Urinary bladder (tissue), 4 donors: ENCODE data around the gene PTPRN2. TPM values are rescaled to one million over a fixed set of nuclear protein-coding genes. Genes with fewer than 3 reads are reported as not detected.
A peak's percentile ranks its signal among the peaks of the same experiment; 100 is the strongest.

Experiments used
- DNase-seq: peaks from one replicate; pipeline ENCODE4 v3.0.0-alpha.2; 2015; ENCODE audit errors: extremely low spot score
- H3K27ac ChIP-seq: one replicate; pipeline ENCODE4 v1.5.1; 2013; ENCODE audit warnings: low read depth, mild to moderate bottlenecking, moderate library complexity
- H3K36me3 ChIP-seq: one replicate; pipeline ENCODE4 v1.6.1; 2013; ENCODE audit warnings: mild to moderate bottlenecking, moderate library complexity; ENCODE audit not compliant: insufficient read depth
- H3K4me1 ChIP-seq: one replicate; pipeline ENCODE4 v1.6.1; 2013; ENCODE audit warnings: mild to moderate bottlenecking, moderate library complexity; ENCODE audit not compliant: insufficient read depth
- H3K4me3 ChIP-seq: one replicate; pipeline ENCODE4 v1.5.1; 2013; ENCODE audit warnings: low read depth, low read length
- WGBS: extraction: QIAGEN DNeasy Blood & Tissue Kit; methylation state at CpG from one replicate; pipeline ENCODE4 v1.1.7; 2013; 5-methylcytosine and 5-hydroxymethylcytosine counted together
- polyA plus RNA-seq: library from polyadenylated mRNA; stranded (reverse); fragments of 200-250 nt; gene quantifications from one replicate; pipeline ENCODE4 v1.2.3, GENCODE V29; 2013
- total RNA-seq: library from RNA; depleted of rRNA; stranded (reverse); fragments of >200 nt; gene quantifications from one replicate; pipeline ENCODE4 v1.2.3, GENCODE V29; 2014
- donor health status: healthy with polysubstance abuse.
- donor health status: healthy.

The PTPRN2 gene
- total and polyA plus RNA-seq, 2 donors: 2.8 to 4.4 TPM

- 80% methylated on average over 12 of the region's 12 CpGs for WGBS
- H3K36me3 ChIP-seq: no peaks in the 10 kb centered on the region
- no peak overlapping the region for H3K27ac ChIP-seq
- DNase-seq: no peak
- no peak overlapping the region for H3K4me3 ChIP-seq
- no peaks in the 10 kb centered on the region for H3K4me1 ChIP-seq
Observed at GRCh38 chr7:158008267-158008666, 579.4 kb downstream of the PTPRN2 start.

DNA sequence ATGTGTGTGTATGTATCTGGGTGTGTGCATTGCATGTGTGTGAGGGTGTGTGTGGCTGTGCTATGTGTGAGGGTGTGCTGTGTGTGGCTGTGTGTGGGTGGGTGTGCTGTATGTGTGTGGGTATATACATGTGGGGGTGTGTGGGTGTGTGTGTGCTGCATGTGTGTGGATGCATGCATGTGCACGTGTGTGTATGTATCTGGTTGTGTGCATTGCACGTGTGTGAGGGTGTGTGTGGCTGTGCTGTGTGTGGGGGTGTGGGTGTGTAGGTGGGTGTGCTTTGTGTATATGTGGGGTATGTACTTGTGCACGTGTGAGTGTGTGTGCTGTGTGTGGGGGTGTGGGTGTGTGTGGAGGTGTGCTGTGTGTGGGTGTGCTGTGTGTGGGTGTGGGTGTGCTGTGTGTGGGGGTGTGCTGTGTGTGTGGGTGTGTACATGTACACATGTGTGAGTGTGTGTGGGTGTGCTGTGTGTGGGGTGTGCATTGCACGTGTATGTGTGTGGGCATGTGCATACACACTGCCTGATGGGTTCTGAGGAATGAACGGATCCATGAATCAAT is 579.8 kb downstream of the PTPRN2 start:
- WGBS: 75% methylated on average over 5 of the region's 5 CpGs
- no peaks in the 10 kb centered on the region for H3K4me1 ChIP-seq
- no peaks in the 10 kb centered on the region for H3K36me3 ChIP-seq
- no peak for DNase-seq
- H3K4me3 ChIP-seq: no peak overlapping the region
- H3K27ac ChIP-seq: no peak overlapping the region

DNA sequence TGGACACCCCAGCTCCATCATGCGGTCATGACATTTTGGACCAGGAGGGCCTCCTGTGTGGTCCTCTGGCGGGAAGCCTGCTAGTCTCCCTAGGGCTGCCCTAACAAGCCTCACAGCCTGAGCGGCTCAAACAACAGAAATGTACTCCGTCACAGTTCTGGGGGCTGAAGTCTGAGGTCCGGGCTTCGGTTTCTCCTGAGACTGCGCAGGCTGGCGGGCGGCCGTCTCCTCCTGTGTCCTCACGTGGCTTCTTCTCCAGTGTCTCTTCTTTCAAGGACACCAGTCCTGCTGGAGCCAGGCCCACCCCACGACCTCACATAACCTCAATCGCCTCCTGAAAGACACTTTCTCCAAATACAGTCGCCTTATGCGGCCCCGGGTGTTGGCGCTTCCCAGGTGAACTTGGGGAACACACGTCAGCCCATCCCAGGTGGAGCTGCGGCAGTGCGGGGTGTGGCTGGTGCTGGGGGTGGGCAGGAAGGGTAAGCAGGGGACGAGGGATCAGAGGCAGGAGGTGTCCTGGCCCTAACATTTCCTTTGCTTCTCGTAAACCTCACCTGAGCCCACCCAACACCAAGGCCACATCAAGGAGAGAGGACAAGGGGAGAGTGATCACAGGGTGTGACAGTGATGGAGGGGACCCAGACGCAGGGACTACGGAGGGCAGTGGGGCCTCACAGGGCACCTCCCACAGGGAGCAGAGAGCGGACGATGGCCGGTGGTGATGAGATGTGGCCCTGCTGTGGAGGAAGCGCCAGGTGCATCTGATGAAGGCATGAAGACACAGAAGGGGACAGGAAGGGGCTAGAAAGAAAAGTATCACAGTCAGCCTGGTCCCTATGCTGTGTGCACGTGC is 580.6 kb downstream of the PTPRN2 start:
- Histone ChIP-seq H3K4me3 (no peak overlapping the region), H3K27ac (no peak overlapping the region), H3K4me1 (no peaks in the 10 kb centered on the region), H3K36me3 (no peaks in the 10 kb centered on the region)
- WGBS: 90% methylated on average over 29 of the region's 29 CpGs
- DNase-seq: no peak

DNA sequence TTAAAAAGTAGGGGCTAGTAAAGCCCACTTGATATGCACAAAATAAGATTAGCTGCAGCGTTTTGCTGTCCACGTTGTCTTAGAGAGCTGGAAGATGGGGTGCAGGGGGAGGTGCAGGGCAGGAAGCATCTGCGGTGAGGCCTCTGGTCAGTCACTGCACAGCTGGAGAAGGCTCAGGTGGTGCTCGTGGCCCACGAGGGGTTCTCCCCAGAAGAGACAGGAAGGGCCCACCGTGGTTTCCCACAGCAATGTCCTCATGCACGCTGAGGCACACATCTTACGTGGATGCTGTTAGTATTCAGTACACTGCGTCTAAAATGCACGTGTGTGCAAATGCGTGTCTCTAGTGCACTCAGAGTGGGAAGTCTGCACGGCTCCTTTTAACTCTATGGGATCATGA is 582.1 kb downstream of the PTPRN2 start:
- no peak for DNase-seq
- WGBS: 70% methylated on average over 12 of the region's 12 CpGs
- H3K4me1 ChIP-seq: no peaks in the 10 kb centered on the region
- H3K4me3 ChIP-seq: no peak overlapping the region
- no peak overlapping the region for H3K27ac ChIP-seq
- no peaks in the 10 kb centered on the region for H3K36me3 ChIP-seq

- no peak overlapping the region for H3K4me3 ChIP-seq
- no peak overlapping the region for H3K27ac ChIP-seq
- 38% methylated on average over 2 of the region's 2 CpGs for WGBS
- DNase-seq: no peak
- H3K36me3 ChIP-seq: no peaks in the 10 kb centered on the region
- H3K4me1 ChIP-seq: no peaks in the 10 kb centered on the region
Observed at GRCh38 chr7:158004123-158004490, 583.5 kb downstream of the PTPRN2 start.

GRCh38 chr7:158003441-158004122 is 584.0 kb downstream of the PTPRN2 start:
- Histone ChIP-seq H3K4me3 (no peak overlapping the region), H3K4me1 (no peaks in the 10 kb centered on the region), H3K27ac (no peak overlapping the region), H3K36me3 (no peaks in the 10 kb centered on the region)
- 81% methylated on average over 23 of the region's 23 CpGs for WGBS
- DNase-seq: no peak

DNA sequence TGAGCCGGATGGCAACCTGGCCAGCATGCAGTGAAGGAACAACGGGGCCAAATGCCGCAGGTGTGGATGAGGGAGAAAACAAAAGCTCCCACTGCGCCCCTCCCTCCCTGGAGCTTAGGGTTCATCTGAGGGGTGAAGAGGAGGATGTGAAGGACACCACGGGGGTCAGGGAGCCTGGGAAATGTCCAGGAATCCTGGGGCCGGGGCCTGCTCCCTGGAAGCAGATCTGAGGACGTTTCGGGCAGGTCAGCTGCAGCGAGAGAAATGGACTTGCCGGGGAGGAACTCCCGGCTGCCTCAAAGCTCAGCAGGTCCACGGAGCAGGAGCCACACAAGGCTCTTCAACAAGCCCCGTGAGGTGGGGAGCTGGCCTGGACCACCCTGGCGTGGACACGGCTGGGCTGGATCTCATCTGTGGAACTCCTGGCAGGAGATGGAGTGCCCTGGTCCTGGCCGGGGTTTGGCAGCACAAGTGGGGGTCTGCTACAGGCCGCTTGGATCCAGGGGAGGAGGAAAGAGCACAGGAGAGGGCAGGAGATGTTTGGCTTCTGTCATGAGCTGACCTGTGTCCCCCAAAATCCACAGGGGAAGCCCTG is 585.0 kb downstream of the PTPRN2 start:
- WGBS: 93% methylated on average over 17 of the region's 17 CpGs
- no peaks in the 10 kb centered on the region for H3K4me1 ChIP-seq
- no peaks in the 10 kb centered on the region for H3K36me3 ChIP-seq
- DNase-seq: no peak
- H3K27ac ChIP-seq: no peak overlapping the region
- H3K4me3 ChIP-seq: no peak overlapping the region

DNA sequence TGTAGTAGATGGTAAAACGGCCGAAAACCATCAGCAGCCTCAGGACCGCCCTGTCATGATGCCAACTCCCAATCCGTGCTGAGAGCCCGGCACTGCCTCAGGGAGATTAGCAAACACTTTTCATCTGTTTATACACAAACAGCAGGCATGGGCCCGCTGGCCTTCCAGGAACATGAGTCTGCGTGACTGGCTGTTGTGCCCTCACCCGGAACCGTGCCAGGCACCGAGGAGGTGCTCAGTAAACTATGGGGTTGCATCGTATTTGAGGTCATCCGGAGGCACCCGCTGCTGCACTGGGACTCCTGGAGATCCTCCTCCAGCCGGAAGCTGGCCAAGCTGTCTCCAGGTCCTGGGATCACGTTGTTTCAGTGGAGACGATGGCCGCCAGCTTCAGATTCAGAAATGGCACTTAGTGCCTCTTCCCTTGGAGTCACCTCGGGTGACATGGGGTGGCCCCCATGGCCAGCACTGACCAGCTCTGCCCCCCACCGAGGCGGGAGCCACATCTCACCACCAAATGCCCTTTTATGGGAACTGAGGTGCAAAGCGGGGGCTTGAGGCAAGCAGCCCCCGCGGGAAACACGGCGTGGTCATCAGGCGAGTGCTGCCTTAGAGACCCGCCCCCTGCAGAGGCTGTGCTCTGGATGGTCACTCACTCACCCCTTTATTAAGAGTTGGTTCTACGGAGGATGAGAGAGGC is 585.9 kb downstream of the PTPRN2 start:
- 77% methylated on average over 28 of the region's 28 CpGs for WGBS
- H3K4me1 ChIP-seq: no peaks in the 10 kb centered on the region
- peak; percentile 17 for DNase-seq

GRCh38 chr7:158001003-158001402 is 586.6 kb downstream of the PTPRN2 start:
- DNase-seq: no peak
- Histone ChIP-seq H3K27ac (no peak overlapping the region), H3K4me1 (no peaks in the 10 kb centered on the region), H3K4me3 (no peak overlapping the region), H3K36me3 (no peaks in the 10 kb centered on the region)
- WGBS: 80% methylated on average over 10 of the region's 12 CpGs

More for the DNA sequence above, 585.9 kb downstream of the PTPRN2 start:
- no peaks in the 10 kb centered on the region for H3K36me3 ChIP-seq
- H3K4me3 ChIP-seq: no peak overlapping the region
- H3K27ac ChIP-seq: no peak overlapping the region

- 62% methylated on average over 6 of the region's 6 CpGs for WGBS
- H3K27ac ChIP-seq: no peak overlapping the region
Observed at GRCh38 chr7:158000160-158000559, 587.5 kb downstream of the PTPRN2 start.

GRCh38 chr7:157998884-157999552 is 588.6 kb downstream of the PTPRN2 start:
- no peak overlapping the region for H3K4me3 ChIP-seq
- no peaks in the 10 kb centered on the region for H3K36me3 ChIP-seq
- WGBS: 68% methylated on average over 24 of the region's 24 CpGs
- no peaks in the 10 kb centered on the region for H3K4me1 ChIP-seq
- DNase-seq: no peak
- no peak overlapping the region for H3K27ac ChIP-seq

More at GRCh38 chr7:158000160-158000559, 587.5 kb downstream of the PTPRN2 start:
- no peaks in the 10 kb centered on the region for H3K36me3 ChIP-seq
- no peaks in the 10 kb centered on the region for H3K4me1 ChIP-seq
- no peak overlapping the region for H3K4me3 ChIP-seq
- no peak for DNase-seq

- H3K4me1 ChIP-seq: no peaks in the 10 kb centered on the region
- H3K27ac ChIP-seq: no peak overlapping the region
- H3K36me3 ChIP-seq: no peaks in the 10 kb centered on the region
- H3K4me3 ChIP-seq: no peak overlapping the region
- no peak for DNase-seq
- WGBS: 58% methylated on average over 5 of the region's 5 CpGs
Observed at GRCh38 chr7:157997471-157997870, 590.2 kb downstream of the PTPRN2 start.

GRCh38 chr7:157997080-157997440 is 590.6 kb downstream of the PTPRN2 start:
- Histone ChIP-seq H3K4me1 (no peaks in the 10 kb centered on the region), H3K36me3 (no peaks in the 10 kb centered on the region), H3K27ac (no peak overlapping the region), H3K4me3 (no peak overlapping the region)
- DNase-seq: no peak
- WGBS: 84% methylated on average over 8 of the region's 8 CpGs
